Measurements from ENCODE around the gene ATG3.
"Not testable (repeated sequence)": the region's sequence is repeated elsewhere in the genome, so short reads cannot be mapped to it uniquely, and the experiment has no call there.

Gene ATG3

DNA sequence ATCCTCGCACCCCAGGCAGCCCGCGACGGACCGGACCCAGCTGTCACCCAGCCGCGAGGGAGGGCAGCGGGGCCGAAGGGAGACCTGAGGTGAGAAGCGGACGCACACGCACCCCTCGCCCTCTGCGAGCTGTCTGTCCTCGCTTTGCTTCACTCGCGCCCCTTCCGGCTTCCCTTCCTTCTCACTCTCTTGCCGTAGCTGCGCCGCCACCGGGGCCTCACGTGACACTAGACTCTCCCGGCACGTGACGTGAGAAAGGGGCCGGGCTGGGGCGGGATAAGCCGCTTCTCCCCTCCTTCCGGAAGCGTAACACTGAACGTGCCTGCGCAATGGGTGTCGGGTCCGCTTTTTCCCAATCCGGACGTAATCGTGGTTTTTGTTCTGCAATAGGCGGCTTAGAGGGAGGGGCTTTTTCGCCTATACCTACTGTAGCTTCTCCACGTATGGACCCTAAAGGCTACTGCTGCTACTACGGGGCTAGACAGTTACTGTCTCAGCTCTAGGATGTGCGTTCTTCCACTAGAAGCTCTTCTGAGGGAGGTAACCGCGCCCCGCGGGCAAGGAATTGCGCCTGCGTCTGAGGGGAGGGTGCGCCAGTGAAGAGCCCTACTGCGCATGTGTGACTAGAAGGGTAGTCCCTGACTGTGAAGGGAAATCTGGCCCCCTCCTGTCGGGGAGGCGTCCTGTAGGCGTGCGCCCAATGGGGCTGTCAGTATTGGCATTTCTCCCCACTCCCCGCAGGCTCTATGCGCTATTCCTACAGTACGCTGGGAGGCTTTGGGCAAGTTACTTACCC is at the start of gene ATG3, which contains the start of gene SLC35A5:
Gene ATG3 (minus strand): TSS at position 229 of the 796 bp plus-strand sequence. CDS start 434 bp downstream, outside the sequence.
Gene SLC35A5 (plus strand): TSS at position 312 of the 796 bp plus-strand sequence. CDS start 1,359 bp downstream, outside the sequence.
- peak; percentile 99 for DNase-seq

DNA sequence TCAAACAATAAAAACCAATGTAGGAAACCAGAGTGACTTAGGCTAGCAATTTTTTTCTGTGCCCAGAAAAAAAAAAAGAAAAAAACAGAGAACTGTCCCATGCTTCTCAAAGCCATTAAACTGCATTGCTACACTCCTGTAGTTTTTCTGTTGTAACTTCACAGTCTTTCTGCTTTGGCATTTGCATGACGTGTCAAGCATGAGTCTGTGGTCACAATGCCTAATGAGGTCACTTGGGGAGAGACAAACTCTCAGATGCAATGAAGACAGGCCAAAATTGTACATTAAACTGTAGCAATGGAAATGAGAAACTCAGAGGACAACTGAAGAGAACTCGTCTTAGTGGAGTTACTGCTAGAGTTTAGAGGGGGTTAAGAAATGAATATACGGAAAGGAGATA is 48.4 kb upstream of the ATG3 start:
- no peak for DNase-seq

GRCh38 chr3:112607863-112608262 is 46.1 kb upstream of the ATG3 start:
- no peak for DNase-seq

DNA sequence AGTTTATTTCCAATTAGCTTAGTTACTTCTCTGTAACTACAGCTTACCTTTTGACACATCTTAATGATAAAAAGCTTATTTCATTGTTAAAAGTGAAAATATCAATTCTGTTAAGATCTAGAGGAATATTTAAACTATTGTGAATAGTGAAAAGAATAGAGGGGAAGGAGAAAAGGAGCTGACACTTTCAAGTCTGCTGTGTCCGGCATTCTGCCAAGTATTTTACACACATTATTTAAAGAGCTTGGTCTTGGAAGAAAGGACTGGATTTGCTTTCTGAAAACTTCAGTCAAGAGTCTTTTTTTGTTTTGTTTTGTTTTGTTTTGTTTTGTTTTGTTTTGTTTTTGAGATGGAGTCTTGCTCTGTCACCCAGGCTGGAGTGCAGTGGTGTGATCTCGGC is 44.3 kb upstream of the ATG3 start:
- no peak for DNase-seq

DNA sequence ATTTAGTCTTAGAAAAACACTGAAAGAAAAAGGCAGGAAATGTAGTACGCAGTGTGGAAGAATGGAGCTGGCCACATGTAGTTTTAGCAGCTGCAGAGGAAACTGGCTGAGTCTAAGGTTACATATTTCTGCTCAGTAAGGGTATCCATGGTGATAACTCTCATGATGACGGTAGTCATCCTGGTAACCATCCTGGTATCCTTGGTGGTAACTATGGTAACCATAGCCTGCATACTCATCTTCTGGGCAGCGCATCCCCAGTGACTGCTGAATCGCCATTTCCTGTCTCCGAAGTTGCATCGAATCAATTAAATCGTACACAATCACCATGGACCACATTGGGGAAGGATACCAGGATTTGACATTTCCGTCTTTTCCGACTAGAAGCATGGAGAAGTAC is 43.5 kb upstream of the ATG3 start:
- DNase-seq = no peak

DNA sequence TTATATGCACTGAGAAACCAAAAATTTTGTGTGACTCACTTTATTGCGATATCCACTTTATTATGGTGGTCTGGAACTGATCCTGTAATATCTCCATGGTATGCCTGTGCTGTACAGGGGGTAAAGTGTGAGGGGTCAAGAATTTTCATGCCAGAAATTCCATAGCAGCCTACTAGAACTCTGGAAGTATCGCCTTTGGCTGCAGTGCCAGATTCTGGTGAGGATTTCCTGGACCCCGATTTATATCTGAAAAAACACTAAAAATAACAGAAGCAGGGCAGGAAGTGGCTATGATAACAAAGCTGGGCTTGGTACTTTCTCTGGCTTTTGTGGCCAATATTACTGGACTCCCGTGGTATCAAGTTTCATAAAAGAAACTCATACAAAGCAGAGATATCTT is 42.8 kb upstream of the ATG3 start:
- no peak for DNase-seq

DNA sequence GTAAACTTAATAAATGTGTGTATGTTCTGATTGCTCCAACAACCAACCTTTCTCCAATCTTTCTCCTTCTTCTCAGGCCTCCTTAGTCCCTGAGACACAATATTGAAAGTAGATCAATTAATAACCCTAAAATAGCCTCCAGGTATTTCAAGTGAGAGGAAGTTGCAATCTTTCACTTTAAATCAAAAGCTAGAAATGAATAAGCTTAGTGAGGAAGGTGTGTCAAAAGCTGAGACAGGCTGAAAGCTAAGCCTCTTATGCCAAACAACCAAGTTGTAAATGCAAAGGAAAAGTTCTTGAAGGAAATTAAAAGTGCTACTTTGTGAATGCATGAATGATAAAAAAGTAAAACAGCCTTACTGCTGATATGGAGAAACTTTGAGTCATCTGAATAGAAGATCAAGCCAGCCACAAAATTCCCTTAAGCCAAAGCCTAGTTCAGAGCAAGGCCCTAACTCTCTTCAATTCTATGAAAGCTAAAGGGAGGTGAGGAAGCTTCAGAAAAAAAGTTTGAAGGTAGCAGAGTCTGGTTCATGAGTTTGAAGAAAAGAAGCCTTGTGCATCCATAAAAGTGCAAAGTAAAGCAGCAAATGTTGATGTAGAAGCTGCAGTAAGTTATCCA is 40.6 kb upstream of the ATG3 start:
- no peak for DNase-seq

DNA sequence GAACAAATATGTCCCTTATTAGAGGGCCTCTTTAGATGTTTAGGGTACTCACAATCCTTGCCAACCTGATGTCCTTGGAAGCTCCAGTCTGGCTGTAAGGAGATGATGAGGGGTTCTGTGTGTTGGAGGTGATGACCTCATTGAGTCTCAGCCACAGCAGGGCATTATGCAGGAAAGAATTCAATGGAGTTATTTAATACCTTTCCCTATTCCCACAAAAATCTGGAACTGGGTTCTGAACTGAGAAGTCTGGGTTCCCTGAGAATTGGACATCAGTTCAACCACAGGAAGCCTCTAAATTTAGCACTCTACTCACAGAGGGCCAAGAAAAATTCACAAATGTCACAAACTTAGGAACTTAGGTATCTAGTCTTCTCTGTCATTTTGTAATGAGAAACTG is 37.0 kb upstream of the ATG3 start:
- DNase-seq = no peak

DNA sequence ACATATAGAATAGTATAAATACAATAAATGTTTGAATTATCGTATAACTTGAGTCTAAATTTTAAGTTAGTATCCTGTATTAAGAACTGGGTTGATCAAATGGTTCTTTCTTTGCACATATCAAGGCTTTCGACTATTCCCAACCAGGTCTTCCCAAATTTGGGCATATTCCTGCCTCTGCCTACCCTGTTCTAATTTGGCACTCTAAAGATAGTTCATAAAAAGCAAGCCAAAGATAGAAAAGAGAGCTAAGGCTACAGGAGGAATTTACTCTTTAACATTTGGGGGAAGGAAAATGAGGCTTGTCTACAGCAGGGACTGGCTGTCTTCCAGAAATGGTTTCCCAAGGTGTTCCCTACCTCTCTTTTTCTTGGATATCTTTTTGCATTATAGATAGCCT is 36.2 kb upstream of the ATG3 start:
- no peak for DNase-seq

DNA sequence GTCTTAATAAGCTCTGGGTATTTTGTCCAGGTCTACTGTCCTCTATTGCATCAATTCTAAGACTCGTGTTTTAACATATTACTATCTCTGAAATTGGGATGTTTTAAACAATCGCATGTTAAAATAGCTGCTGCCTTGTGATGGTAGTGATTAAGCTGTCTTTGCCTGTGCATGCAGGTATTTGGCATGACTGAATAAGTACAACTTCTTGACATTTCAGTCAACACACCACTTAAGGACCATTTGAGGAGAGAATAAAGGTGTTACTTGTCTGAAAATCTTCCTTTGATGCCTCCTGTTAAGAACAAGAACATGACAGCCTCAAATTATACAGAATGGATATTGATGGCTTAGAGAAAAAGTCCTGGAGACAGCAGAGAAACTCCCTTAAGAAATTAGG is 33.1 kb upstream of the ATG3 start:
- DNase-seq = no peak

DNA sequence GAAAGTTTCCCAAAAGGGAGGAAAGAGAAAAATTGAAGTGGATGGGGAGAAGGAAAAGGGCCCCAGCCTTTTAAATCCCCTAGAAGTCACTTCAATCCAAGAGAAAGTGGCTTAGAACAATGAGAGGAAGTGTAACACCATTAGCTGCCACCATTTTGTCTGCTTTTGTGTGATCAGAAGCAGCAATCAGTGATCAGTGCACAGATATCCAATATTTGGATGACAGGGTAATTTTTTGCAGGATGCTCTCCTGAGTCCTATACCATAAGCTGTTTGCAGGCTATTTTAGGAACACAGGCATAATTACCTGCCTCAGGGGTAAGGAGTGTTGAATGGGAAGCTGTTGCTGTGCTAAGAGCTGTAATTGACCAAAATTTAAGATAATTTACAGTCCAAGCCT is 31.5 kb upstream of the ATG3 start:
- no peak for DNase-seq

DNA sequence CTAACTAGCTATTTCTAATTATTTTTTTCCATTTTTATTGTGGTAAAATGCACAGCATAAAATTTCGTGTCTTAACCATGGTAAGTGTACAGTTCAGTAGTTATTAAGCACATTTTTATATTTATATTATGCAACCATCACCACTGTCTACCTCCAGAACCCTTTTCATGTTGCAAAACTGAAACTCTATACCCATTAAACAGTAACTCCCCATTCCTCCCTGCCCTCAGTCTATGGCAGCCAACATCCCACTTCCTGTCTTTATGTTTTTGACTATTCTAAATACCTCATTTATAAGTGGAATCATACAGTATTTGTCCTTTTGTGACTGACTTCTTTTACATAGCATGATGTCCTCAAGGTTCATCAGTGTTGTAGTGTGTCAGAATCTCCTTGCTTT is 25.6 kb upstream of the ATG3 start:
- DNase-seq = no peak

GRCh38 chr3:112585782-112586181 is 24.0 kb upstream of the ATG3 start:
- DNase-seq = no peak

- no peak for DNase-seq
Measured at GRCh38 chr3:112583105-112583504, 21.3 kb upstream of the ATG3 start.

GRCh38 chr3:112582244-112582874 is 20.6 kb upstream of the ATG3 start:
- peak; percentile 55 for DNase-seq

DNA sequence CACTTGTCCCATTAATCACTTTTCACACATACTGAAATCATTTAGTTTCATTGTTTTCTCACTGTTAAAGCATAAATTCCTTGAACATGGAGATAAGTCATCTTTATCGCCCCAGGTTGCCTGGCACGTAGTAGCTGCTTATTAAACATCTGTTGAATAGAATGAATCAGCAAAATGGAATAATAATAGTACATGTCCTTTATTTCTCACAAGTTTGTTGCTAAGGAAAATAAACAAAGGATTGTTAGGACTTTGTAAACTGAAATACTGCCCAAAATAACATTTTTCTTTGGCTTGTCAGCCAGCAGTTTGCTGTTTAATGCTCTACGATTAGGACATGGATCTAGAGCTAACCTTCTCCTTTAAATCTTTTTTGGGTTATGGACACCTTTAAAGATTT is 17.9 kb upstream of the ATG3 start:
- no peak for DNase-seq

GRCh38 chr3:112579232-112579631 is 17.5 kb upstream of the ATG3 start:
- no peak for DNase-seq

DNA sequence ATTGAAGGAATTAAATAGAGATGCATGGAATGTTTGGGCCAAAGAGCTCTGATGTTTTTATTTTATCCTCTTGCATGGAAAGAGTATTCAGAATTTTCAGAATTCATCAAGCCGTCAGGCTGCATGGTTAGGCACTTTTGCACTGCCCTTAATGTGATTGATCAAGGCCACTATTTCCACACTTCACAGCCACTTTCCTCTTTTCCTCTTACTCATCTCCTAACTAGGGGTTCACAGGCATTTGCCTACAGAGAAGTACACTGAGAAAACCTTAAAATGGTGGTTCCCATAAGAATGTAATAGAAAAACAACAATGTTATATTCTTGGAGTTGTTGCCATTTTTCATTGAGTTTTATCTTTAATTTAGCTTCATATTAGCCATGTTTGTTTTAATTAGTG is 10.9 kb upstream of the ATG3 start:
- DNase-seq = no peak

GRCh38 chr3:112569265-112569664 is 7.5 kb upstream of the ATG3 start:
- DNase-seq = no peak

GRCh38 chr3:112568642-112569041 is 6.9 kb upstream of the ATG3 start:
- DNase-seq = no peak

DNA sequence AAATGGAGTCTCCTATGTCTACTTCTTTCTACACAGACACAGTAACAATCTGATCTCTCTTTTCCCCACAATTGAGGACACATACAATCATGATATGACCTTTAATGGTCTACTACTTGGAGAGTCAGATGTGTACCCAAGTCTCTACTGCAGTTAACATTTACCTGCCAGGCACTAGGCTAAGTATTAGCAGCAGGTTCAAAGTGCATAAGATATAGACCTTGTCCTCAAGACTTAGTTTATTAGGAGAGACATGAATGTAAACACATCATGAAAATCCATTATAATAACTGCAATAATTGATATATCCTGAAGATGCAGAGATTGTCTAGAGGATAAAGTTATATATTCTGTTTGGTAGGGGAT is 3.2 kb upstream of the ATG3 start:
- DNase-seq = no peak

DNA sequence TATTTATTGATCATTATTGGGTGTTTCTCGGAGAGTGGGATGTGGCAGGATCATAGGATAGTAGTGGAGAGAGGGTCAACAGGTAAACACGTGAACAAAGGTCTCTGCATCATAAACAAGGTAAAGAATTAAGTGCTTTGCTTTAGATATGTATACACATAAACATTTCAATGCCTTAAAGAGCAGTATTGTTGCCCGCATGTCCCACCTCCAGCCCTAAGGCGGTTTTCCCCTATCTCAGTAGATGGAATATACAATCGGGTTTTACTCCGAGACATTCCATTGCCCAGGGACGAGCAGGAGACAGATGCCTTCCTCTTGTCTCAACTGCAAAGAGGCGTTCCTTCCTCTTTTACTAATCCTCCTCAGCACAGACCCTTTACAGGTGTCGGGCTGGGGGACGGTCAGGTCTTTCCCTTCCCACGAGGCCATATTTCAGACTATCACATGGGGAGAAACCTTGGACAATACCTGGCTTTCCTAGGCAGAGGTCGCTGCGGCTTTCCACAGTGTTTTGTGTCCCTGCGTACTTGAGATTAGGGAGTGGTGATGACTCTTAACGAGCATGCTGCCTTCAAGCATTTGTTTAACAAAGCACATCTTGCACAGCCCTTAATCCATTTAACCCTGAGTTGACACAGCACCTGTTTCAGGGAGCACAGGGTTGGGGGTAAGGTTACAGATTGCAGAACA is 2.6 kb upstream of the ATG3 start:
- not testable (repeated sequence) for DNase-seq

- DNase-seq = no peak
Measured at GRCh38 chr3:112561484-112561733, 353 bp downstream of the ATG3 start.

All from NCI-H1694 treated with DMSO at 0.1 percent for 48 hours (cell line).